Caki2 (cell line): ENCODE data around the gene KIAA1671. TPM values are rescaled to one million over a fixed set of nuclear protein-coding genes. Genes with fewer than 3 reads are reported as not detected.

Experiments used
- DNase-seq: peaks from one replicate; pipeline ENCODE4 v3.0.0-alpha.2; 2015; ENCODE audit warnings: low read depth
- in situ Hi-C: cut with HindIII; loops from 2 replicates; pipeline ENCODE4 v1.10.0; 2016; ENCODE audit warnings: low sequenced_read_pairs, low pct_unique_long_range_greater_than_20kb, mixed read lengths
- total RNA-seq: library from RNA; depleted of rRNA; stranded (reverse); fragments of >200 nt; shearing (Covaris generic); gene quantifications from 2 replicates; pipeline ENCODE4 v1.2.3, GENCODE V29; 2014; ENCODE audit warnings: low replicate concordance

The KIAA1671 gene
- total RNA-seq, 1 experiment from 2014 or later = 11.7 TPM

DNA sequence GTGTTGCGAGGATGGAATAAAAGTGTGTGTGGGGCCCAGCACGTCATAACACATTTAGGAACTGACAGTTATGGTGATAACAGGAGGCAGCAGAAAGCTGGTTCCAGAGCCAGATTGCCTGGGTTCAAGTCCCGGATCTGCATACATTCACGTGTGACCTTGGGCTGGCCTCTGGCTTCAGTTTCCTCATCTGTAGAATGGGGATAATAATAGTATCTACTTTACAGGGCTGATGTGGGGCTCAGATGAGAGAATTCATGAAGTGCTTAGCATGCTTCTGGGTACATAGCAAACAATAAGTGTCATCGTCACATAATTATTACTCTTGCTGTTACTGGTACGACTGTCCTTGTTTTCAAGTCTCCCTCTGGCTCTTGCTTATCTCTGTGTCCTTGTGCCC lies 97.3 kb downstream of the KIAA1671 start:
- DNase-seq = no peak
- in situ Hi-C loops = loop anchor here (25.0 kb wide), 1 partner anchor 112 kb away; the partner anchor contains the start of gene LHFPL7

DNA sequence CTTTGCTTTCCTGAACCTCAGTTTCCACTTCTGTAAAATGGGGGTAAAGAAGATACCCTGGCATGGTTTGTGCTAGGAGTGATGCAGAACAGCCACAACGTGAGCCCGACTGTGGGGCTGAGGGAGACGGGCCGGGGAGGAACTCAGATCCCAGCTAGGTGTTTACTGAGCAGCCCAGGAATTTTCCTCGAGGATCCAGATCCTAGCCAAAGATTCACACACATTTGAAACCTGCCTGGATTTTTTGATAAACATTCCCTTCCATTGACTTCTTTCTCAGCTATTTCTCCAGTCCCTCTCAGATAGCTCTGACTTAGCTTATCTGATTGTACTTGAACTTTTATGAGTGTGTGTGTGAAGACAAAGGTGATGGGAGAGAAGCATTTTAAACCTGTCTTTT lies 98.0 kb downstream of the KIAA1671 start:
- in situ Hi-C loops = no loop called here
- DNase-seq = no peak

DNA sequence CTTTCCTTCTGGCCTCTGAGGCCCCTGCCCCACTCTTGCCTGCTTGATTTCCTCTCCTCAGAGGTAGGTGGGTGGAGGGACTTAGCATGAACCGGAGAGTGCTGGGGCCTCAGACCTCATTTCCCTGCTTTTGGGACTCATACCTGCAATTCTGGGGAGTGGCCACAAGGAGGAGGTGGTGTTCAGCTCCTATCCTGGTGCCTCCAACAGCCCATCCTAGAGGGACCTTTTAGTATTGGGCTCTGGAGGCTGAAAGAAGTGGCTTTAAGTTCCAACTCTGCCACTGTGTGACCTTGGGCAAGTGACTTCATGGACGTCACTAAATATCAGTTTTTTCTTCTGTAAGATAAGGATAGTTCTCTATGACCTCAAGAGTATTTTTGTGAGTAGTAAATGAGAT lies 98.6 kb downstream of the KIAA1671 start:
- DNase-seq = no peak
- in situ Hi-C loops = no loop called here

DNA sequence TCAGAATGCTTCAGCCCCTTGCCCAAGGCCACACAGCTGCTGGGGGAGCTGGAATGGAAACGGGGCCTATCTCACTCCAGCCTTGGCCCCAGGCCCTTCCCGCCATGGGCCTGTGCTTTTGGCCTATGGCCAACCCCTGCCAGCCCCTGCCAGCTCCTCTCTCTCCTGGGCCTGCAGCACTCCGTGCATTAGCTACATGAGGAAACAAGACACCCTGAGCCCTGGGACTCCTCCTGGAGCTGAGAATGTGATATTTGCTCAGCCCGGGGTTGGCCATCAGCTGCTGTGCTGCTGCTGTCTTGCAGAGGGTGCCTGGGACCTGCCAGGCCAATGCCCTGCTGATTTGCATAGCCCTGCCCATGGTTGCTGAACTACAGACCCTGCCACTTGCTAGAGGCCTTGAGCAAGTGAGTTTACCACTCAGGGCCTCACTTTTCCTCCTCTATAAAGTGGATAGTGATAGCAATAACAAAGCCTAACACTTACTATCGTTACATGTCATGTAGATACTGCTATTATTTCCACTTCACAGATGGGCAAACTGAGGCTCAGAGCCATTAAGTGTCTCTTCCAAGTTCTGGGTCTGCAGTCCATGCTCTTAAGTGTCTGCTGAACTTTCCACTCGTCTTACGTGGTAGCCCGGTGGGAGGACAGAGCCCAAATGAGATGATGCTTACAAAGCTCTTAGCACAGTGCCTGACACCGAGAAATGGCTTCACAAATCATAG lies 99.6 kb downstream of the KIAA1671 start:
- in situ Hi-C loops = no loop called here
- DNase-seq = no peak

DNA sequence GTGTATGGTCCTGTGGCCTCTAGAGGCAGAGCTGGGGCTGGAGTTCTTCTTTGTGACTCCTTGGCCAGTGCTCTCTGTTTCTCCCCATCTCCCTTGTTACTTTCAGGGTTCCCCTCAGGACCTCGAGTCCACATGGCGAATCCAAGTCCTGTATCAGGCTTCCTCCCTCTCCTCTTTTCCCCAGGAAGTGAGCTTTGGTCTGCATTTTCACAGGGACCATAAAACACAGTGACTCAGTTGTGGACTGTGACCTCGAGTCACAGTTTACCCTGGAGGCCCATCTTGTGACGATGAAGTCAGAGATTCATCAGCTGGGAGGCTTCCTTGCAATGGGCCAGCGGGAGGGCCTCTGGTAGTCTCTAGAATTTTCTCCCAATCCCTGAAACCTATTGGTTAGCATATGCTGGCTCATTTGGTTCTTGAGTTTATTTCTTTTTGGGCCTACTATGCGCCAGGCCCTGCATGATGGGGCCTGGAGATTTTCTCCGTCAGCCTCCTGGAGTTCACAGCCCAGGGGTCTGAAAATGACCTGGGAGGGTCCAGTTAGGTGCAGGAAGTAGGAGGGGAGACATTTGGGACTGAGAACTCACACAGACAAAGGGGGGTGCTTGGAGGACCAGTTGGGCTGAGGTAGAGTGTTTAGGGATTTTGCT lies 100.8 kb downstream of the KIAA1671 start:
- in situ Hi-C loops = no loop called here
- peak; percentile 46 for DNase-seq

DNA sequence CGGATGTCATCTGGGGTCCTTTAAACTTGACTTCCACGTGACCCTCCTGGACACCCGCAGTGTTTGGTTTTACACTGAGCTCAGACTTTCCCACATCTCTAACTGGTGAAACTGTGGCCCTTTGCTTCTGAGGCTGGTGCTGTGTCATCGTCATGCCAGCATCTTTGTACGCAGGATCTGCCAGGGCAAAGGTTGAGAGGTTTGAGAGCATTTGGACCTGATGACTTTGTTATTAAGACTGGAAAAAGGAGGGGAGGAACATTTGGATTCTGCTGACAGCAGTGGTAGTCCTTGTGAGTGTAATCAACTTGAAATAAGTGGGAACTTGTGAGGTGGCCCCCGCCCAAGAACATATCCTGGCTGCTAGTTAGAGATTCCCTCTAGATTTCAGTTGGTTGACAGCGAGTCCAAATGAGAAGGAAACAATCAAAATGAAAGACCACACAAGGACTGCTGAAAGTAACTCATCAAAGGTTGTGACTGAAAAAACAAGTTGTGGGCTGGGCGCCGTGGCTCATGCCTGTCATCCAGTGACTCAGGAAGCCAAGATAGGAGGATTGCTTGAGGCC lies 102.5 kb downstream of the KIAA1671 start:
- in situ Hi-C loops = no loop called here
- DNase-seq = peak; percentile 55

DNA sequence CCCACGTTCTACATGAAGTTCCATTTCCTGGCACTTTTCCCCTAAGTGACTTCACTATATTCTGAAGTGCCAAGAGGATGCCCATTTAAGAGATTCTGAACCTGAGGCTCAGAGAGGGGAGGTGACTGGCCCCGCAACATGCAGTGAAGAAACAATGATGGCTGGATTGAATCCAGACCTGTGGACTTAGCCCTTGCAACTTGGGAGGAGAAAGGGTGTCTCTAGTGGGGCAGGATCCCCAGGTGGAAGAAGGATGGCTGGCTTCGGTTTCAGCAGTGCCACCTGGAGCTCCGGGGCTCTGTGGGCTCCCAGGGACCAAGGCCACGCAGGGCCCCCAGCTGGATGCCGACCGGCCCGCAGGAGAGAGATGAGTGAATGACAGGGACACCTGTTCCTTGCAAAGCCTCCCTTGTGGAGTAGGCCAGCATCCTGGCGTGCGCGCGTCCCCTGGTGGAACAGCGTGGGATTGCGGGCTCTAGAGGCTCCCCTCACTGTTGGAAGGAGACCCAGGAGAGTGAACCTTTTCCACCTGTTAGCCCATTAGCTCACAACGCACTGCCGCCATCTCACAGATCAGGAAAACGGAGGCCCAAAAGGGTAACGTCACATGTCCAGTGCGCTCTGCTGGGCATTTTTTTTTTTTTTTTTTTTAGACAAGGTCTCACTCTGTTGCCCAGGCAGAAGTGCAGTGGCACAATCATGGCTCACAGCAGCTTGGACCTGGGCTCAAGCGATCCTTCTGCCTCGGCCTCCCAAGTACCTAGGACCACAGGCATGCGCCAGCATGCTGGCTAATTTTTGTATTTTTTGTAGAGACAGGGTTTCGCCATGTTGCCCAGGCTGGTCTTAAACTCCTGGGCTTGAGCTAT lies 104.7 kb downstream of the KIAA1671 start:
- in situ Hi-C loops = no loop called here
- DNase-seq = peak; percentile 43

DNA sequence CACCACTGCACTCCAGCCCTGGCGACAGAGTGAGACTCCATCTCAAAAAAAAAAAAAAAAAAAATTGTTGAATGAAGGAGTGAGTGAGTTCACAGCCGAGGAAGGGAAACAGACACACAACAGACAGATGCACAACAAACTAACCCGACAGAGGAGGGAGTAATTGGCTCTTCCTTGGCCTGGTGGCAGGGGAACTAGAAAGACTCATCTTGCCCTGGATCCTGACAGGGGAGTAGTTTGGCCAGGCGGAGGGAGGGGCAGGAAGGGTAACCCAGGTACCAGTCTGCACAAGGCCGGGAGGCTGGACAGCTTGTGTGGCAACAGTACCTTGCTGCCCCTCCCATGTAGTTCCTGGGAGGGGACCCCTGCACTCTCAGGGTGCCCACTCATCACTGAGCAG lies 106.9 kb downstream of the KIAA1671 start:
- in situ Hi-C loops = no loop called here
- no peak for DNase-seq

DNA sequence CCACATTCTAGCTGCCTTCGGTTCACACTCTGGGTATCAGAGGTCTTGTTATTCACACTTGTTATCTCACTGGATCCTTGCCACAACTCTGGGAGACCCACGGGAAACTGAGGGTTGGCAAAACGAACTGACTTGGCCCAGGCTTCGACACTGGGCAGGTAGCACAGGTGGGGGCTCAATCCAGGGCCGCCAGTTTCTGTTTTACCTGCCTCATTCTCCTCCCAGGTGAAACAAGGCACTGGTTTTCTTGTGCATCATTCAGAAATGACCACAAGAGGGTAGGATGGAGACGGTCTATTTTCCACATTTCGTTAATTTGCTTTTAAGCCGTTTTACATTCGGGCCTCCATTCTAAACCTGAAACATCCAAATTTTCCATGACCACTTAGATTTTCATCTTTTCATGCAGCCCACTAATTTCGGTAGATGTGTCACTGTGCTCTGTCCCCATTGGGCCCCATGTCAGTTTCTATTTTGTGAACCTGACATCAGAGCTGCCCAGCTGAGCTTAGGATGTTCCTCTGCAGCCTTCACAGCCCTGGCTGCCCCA lies 108.1 kb downstream of the KIAA1671 start:
- no peak for DNase-seq
- in situ Hi-C loops = no loop called here

DNA sequence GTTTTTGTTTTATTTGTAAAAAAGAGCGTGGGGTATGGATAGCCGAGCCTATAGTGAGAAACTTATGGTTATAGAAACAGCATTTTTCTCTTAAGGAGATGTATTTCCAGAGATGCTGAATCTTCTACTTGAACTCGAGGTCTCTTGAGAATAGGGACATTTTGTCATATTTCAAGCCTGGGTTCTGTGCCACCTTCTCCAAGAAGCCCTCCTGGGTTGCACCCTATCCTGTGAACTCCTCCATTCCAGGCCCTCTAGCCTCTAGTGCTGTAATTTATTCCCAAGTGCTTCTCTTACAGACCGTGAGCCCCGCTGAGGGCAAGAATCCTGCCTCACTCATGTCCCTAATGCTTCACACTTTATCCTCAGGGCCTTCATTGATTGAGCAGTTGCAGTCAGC lies 108.6 kb downstream of the KIAA1671 start:
- in situ Hi-C loops = no loop called here

DNA sequence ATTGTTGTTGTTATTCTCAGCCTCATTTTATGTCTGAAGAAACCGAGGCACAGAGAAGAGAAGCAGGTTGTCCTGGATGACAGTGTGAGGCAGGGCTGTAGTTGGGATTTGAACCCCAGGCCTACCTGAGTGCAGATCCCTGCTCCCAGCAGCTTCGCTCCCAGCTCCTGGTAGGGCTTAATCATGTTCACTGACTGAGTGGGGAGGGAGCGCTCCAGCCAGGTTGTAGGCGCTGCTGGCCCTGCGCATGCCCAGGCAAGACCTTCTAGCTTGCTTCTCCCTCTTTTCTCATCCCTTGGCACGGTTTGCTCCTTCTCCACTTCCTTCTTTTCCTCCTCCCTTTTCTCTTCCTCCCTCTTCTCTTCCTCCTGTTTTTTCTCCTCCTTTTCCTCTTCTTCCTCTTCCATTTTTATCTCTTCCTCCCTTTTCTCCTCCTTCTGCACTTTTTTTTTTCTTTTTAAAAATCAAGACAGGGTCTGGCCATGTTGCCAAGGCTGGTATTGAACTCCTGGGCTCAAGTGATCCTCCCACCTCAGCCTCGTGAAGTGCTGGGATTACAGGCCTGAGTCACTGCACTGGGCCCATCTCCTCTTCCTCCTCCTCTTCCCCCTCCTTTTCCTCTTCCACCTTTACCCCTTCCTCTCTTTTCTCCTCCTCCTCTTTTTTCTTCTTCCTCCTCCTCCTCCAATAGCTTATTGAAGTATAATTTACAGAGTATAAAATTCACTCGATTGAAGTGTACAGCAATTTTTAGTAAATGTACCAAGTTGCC lies 109.3 kb downstream of the KIAA1671 start:
- no peak for DNase-seq

More for the DNA sequence above, 108.6 kb downstream of the KIAA1671 start:
- no peak for DNase-seq

DNA sequence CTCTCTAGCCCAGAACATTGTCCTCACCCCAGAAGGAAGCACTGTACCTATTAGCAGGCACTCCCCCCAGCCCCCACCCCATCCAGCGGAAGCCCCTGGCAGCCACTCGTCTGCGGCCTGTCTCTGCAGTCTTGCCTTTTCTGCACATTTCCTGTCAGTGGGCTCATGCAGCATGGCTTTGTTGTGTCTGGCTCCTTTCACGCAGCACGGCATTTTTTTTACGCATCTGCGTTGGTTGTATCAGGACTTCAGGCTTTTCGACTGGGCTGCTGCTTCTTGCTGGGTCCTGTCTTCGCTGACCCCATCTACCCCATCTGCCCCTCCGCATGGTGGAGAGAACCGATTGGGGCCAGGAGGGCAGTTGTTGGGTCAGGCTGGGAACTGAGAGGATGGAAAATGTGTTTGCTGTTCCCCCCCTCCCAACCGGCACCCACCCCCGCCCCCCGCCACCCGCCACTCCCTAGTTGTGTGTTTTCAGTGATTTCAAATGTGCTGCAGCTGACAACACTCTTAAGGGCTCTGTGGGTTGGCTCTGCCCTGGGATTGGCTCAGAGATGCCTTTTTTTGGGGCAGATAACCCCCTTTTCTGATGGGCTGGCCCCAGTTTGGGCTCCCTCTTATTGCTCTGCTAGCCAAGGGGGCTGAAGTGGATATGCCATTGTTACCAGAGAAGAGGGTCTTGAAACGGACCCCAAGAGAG lies 110.0 kb downstream of the KIAA1671 start:
- no peak for DNase-seq
- in situ Hi-C loops = no loop called here

More for the DNA sequence above, 109.3 kb downstream of the KIAA1671 start:
- in situ Hi-C loops = no loop called here

DNA sequence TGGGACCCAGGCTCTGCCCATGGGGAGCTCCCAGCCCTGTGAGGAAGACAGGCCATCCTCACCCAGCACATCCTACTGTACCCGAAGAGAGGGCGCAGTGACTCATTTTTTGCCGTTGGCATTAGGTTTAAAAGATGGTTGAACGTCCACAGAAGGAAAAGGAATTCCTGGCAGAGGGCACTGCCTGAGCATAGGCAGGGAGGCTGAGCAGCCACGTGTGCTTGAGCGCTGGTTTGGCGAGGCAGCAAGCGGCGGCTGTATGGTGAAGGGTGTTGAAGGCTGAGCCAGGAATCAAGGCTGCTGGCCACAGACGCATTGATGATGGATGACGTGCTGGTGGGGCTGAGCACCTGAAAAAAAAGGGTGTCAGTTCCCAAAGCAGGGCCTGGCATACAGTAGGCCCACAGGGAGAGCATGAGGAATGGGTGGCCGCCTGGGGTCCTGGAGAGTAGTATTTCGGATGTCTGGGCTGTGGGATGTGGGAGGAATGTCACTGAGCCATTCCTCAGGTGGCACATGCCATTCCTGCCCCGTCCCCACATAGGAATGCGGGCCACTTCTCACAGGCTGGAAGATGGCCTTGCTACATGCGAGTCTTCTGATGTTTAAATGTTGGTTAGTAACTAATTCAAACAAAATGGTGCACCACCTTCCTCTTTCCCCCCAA lies 112.5 kb downstream of the KIAA1671 start:
- no peak for DNase-seq
- in situ Hi-C loops = no loop called here

DNA sequence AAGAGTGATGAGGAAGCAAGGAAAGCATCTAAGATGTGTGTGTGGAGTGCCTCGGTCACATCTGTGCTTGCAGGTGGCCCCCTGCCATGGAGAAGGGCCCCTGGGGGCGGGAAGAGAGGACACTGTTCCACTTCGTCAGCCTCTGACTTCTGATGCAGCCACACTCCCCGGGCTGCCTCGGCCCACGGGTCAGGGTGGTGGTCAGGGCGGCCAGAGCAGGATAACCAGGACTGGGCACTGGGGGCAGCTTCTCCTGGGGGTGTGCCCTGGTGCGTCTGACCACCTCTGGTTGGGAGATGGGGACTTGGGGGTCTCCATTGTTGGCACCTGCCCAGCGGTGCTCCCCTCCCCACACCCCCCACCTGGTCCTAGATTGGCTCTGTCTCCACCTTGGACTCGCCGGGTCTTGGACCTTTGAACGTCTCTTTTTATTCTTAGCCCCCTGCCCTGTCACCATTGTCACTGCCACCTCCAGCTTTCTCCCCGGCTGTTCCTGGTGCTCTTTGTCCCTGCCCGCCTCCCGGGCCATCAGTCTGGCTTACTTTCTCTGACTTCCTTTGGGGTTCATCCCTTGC lies 114.4 kb downstream of the KIAA1671 start:
- no peak for DNase-seq
- in situ Hi-C loops = no loop called here

DNA sequence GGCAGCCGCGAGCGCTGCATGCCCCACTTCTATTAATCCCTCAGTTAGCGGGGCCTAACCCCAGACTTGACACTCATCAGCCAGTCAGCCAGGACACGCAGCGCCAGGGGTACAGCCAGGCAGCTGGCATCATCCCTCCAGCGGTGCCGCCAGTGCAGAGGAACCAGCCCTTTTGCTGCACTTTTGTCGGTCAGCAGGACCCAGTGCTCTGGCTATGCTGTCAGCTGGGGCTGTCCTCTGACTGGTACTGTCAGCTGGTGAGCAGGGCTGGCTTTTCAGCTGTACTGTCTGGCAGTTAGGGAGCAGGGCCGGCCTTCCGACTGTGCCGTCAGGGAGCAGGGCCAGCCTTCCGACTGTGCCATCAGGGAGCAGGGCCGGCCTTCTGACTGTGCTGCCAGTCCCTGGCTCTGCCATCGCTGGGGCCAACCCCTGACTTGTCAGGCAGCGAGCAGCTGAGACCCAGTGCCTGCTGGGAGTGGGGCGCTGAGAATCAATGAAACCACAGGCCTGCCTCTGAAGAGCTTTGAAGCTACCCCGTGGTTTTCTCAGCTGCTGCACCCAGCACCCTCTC lies 115.4 kb downstream of the KIAA1671 start:
- no peak for DNase-seq
- in situ Hi-C loops = no loop called here

DNA sequence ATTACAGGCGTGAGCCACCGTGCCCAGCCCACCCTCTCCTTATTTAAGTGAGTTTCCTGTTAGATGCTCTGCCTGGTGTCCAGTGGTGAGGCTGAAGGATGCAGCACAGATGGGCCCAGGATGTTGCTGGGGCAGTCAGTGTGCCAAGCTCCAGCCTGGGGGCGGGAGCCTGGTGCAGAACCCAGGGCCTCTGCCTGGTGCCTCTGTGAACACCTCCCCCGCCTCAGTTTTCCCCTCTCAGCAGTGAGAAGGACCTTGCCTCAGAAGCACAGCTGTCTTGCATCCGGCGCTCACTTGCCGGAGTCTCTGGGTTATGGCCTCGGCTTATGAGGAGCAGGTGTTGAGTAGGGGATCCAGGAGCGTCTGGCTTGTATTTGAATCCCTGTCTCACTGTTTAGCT lies 116.2 kb downstream of the KIAA1671 start:
- no peak for DNase-seq
- in situ Hi-C loops = no loop called here
